ENCODE measurements around the gene GPR75.

DNA sequence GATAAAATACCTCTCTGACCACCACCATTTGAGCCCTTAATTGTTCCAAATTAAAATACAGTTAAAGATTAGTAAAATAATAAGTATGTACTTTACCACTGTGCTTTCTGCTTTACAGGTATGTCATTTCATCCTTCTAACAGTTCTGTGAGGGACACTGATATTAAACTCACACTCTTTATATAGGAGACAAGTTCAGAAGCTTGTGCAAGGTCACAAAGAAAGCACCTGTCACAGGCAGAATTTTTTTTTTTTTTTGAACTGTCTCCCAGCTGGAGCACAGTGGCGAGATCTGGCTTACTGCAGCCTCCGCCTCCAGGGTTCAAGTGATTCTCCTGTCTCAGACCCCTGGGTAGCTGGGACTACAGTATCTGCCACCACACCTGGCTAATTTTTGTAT, 21.6 kb upstream of the GPR75 start:
- TF ChIP-seq, protein P1, sequence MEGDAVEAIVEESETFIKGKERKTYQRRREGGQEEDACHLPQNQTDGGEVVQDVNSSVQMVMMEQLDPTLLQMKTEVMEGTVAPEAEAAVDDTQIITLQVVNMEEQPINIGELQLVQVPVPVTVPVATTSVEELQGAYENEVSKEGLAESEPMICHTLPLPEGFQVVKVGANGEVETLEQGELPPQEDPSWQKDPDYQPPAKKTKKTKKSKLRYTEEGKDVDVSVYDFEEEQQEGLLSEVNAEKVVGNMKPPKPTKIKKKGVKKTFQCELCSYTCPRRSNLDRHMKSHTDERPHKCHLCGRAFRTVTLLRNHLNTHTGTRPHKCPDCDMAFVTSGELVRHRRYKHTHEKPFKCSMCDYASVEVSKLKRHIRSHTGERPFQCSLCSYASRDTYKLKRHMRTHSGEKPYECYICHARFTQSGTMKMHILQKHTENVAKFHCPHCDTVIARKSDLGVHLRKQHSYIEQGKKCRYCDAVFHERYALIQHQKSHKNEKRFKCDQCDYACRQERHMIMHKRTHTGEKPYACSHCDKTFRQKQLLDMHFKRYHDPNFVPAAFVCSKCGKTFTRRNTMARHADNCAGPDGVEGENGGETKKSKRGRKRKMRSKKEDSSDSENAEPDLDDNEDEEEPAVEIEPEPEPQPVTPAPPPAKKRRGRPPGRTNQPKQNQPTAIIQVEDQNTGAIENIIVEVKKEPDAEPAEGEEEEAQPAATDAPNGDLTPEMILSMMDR (IDR thresholded peaks at IDR 0.05): no peak
- no peak for TF ChIP-seq ZFX (IDR thresholded peaks at IDR 0.05; ENCODE audit: borderline replicate concordance)
